ENCODE data around the gene ZNF264.
A peak's percentile ranks its signal among the peaks of the same experiment; 100 is the strongest.
"Not testable (repeated sequence)": the region's sequence is repeated elsewhere in the genome, so short reads cannot be mapped to it uniquely, and the experiment has no call there.

Gene ZNF264

DNA sequence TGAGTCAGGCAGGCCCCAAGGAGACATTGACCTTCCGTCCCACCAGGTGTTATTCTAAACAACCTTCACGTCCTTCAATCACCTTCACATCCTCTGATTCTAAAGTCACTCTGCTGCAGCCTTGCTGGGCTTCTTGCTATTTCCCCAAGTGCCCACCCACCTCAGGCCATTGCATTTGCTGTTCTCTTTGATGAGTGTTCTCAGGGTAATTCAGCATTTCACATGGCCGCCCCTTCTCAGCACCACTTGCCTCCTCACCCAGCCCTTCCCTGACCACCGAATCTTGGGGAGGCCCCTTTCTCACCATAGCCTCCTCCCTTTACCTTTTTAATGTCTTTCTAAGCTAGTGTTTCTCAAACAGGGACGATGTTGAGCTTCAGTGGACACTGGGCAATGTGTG, 53.8 kb downstream of the ZNF264 start:
- DNase-seq (ENCODE audit: low spot score) (no peak), FAIRE-seq (no peak)

DNA sequence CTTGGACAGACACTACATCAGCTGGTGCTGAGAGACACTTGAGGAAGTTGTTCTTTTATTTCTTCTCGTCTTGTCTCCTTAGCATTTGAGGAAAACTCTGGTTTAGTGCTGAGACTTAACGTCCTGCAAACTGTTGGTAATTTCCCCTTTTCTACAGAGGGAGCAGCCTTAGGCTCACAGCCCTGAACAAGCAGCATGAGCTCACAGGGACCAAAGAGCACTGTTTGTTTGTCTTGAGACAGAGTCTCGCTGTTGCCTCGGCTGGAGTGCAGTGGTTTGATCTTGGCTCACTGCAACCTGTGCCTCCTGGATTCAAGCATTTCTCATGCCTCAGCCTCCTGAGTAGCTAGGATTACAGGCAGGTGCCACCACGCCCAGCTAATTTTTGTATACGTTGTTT, 54.7 kb downstream of the ZNF264 start:
- DNase-seq (ENCODE audit: low spot score) = no peak
- no peak for FAIRE-seq

DNA sequence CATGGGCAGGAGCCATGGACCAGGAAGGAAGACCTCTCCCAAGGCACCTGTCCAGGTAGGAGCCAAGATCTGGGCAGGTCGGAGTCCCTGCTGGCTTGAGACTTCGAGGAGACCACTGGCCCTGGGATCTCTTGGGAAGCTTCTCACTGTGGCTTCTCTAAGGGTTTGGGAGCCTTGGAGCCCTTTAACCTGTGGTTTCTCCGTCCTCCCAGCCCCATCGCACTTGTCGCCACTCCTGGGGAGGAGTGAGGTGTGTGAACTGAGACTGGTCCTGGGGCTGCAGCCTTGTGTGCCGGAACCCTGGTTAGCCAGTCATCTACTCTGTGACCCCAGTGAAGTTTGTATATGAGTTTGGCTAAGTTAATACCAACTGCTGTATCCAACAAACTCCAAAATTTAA, 57.3 kb downstream of the ZNF264 start:
- FAIRE-seq = no peak
- DNase-seq (ENCODE audit: low spot score) = no peak

DNA sequence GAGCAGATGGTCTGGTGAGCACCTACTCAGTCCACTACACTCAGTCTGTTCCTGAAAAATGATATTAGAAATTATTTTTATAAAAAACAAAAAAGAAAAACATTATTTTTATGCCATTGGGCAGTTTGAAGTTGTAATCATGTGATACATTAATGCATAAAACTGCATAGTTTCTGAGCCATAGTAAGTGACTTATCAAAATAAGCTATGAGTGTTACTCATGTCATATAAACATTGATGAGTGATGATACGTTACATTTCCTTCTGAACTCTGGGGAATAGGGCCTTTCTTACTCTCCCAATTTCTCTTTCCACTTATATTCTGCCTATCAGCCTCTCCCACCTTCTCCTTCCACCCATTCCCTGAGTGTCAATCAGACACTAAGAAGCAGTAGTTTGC, 58.0 kb downstream of the ZNF264 start:
- FAIRE-seq = no peak
- no peak for DNase-seq (ENCODE audit: low spot score)

DNA sequence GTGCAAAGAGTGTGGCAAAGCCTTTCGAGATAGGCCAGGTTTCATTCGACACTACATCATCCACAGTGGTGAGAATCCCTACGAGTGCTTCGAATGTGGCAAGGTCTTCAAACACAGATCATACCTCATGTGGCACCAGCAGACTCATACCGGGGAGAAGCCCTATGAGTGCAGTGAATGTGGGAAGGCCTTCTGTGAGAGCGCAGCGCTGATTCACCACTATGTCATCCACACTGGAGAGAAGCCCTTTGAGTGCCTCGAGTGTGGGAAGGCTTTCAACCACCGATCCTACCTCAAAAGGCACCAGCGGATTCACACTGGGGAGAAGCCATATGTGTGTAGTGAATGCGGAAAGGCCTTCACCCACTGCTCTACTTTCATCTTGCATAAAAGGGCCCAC, 62.5 kb downstream of the ZNF264 start:
- DNase-seq (ENCODE audit: low spot score); FAIRE-seq: not testable (repeated sequence)

DNA sequence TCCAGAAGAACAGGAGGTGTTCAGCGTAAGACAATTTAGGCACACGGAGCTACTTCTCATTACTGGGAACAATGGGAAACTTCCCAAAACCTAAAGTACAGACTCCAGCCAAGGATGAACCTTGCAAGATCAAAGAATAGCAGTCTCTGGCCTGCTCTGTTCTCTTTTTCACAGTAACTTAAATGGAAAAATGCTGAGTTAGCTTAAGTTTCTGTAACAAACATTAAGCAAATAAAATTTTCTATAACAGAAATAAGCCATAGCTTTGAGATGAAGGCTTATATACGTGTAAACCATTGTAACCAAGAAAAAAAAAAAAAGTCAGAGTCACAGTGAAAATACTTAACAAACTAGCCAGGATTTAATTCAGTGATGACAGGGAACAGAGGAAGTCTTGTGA, 70.7 kb downstream of the ZNF264 start:
- FAIRE-seq (no peak), DNase-seq (ENCODE audit: low spot score) (no peak)

DNA sequence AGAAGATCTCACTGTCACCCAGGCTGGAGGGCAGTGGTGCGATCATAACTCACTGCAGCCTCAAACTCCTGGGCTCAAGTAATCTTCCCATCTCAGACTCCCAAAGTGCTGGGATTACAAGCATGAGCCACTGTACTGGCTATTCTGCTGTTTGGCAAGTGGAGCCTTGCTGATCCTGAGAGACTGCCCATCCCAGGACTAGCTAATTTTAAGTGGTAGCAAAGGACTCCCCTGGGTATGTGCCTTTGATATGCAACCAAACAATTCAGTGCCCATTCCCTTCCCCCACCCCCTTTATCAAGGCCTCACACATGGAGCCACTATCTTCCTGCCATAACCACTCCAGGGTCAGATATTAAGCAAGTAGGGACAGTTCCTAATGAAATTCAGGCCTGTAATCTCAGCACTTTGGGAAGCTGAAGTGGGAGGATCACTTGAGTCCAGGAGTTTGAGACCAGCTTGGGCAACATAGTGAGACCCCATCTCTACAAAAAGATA, 72.0 kb downstream of the ZNF264 start:
- FAIRE-seq (no peak), DNase-seq (ENCODE audit: low spot score) (no peak)

DNA sequence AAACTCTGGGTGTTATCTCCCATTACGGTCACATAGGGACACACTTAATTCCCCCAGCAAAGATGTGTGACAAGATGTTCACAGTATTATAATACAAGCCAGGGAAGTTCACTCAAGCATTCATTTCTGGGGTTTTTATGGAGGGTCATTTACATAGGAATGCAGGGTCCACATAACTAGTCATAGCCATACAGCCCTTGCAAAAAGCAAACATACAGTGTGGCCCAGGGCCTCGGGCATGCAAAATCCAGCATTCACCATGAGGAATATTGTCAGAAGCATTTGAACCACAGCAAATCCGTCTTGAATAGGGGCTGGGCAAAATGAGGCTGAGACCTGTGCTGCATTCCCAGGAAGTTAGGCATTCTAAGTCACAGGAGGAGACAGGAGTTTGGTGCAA, 76.0 kb downstream of the ZNF264 start:
- DNase-seq (ENCODE audit: low spot score) (peak; percentile 36), FAIRE-seq (no peak)

DNA sequence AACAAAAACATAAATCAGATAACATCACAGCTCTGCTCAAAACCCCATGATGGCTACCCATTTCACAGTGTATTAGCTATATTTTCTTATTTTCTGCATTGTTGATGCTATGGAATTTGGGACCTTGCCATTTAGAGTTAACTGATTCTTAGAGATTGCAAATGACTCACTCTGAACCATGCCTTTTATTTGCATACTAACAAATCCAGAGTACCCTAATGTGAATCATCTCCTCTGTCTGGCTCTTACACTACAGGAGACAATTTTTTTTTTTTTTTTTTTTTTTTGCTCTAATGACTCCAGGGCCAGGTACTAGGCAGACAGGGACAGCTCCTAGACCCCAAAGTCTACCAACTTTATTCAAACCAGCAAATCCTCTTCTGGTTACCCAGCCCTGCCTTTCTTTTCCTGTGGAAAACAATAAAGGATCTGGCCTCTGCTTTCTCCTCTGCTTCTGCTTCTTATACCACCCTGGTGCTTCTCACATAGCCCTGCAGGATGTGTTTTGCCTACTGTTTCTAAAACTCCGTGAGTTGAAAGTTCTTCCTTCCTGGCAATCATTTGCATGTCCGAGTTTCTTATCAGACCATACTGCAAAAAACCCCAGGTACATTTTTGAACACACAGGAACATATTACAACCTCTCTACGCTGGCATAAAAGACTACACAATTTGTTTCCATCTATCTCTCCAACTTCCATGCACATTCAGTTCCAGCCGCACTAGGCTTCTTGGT, 78.4 kb downstream of the ZNF264 start:
- DNase-seq (ENCODE audit: low spot score) = peak; percentile 68
- peak; percentile 39 for FAIRE-seq

DNA sequence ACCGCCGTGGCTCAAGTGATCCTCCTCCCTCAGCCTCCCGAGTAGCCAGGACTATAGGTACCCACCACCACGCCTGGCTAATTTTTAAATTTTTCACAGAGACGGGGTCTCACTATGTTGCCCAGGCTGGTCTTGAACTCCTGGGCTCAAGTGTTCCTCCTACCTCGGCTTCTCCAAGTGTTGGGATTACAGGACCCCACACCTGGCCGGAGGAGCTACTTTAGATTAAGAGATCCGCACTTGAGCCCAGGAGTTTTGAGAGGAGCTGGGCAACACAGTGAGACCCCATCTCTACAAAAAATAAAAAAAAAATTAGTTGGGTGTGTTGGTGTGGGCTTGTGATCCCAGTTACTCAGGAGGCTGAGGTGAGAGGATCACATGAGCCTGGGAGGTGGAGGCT, 80.0 kb downstream of the ZNF264 start:
- FAIRE-seq (no peak), DNase-seq (ENCODE audit: low spot score) (no peak)
